ENCODE measurements around the gene NUDT17.
A peak's percentile ranks its signal among the peaks of the same experiment; 100 is the strongest.

Gene NUDT17

DNA sequence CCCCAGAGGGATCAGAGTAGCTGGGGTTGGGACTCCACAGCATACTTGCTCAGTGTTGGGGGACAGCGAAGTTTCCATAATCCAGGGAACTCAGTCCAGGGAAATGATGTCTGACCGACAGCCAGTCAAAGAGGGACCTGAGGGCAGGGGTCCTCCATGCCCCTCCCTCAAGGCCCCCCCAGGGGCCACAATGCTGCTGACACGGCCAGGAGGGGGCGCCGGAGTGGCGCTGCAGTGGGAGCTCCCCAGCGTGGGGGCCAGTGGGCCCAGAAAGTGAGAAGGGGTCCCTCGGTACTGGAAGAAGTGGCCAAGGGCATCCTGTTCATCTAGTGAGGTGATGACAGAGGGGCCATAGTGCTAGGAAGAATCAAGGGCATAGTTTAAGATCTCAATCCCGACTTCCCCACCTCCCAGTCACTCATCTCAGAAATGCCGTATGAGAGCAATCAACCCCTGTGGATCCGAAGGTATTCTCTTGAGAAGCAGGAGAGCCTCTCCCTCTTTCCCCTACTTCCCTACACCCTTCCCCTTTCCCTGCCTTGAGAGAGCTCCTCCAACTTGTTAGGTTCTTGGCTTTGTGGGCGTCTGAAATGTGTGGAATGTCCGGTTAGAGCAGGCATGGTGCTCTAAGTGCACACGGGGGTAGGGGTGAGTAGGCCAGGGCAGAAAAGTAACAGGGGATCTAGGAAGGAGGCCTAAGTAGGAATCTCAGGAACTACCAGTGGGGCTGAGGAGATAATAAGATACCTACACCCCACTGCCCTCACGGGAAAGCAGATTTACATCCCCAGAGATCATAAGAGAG, 4.1 kb downstream of the NUDT17 start:
- DNase-seq = no peak

- DNase-seq = no peak
Observed at GRCh38 chr1:145855426-145855948, 10.1 kb downstream of the NUDT17 start.

- no peak for DNase-seq
Observed at GRCh38 chr1:145857170-145857569, 11.7 kb downstream of the NUDT17 start.

DNA sequence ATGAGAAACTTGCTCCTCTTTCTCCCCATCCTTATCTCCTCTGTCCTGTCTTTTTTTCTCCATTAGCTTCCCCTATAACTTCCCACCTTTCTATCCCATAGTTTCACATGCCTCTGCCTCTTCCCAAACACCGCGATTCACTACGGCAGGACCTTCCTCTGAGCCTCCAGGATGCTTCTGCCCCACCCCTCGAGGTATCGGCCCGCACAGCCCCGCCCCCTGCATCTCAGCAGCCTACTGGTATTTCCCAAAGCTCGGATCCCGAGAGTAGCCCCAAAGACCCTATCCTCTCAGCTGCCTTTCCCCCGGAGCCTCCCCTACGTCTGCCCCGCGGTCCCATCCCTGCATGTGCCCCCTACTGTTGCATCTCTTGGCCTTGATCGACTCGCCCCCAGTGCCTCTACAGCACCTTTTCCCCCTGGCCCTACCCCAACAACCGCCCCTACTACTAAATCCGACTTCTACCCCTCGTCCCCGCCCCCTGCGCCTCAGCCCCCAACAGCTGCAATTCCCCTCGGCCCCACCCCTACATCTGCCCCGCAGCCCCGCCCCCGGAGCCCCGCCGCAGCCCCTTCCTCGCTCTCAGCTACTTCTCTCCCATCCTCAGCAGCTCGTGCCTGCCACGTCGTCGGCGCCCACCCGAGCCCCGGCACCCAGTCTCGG, 12.9 kb downstream of the NUDT17 start:
- peak; percentile 91 for DNase-seq

DNA sequence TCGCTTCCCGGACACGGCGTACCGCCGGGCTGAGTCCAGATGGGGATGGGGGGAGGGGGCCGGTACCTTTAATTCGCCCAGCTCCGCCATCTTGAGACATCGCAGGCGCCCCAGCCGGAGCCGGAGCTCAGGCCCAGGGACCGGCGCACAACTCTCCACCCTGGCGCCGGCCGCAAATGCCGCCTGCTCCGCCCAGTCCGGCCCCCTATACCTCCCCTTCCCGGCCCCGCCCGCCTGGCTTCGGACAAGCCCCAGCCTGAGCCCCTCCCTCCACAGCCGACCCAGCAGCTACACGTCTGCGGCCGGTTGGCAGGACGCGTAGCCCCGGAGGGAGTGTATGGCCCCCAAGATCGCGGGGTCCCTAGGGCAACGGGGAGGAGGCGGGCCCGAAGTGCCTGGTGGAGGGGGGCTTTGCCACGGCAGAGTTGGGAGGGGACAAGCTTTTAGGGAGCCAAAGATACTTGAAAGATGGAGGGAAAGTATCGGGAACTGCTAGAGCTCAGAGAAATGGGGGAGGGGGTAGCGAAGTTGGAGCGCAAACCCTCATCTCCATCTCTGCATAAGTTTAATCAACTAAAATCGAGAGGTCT, 13.6 kb downstream of the NUDT17 start, which contains the start of gene PIAS3:
PIAS3 (minus strand) TSS at position 181 of the 590 bp plus-strand sequence; CDS start at position 90, 91 bp downstream.
- DNase-seq = peak; percentile 98

DNA sequence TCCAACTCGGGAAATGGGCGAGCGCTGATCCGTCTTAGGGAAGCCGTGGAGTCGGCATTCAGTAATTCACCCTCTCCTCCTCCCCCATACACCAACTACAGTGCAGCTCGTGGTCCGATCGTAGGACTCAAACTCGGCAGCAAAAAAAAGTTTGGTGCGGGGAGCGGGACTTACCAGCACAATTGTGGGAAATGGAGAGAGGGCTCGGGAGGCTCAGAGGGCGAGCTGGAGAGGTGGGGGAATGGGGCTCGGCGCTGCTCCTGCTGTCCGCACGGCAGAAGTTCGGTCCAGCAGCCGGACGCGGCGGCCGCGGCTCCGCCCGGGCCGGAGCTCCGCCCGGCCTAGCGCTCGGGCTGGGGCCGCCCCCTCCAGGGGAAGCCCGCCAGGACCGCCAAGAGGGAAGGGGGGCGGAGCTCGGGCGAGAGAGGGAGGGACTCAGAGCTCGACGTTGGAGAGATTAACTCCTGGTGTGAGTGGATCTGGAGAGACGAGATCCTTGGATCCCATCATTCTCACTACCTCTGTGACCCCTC, 14.1 kb downstream of the NUDT17 start:
- peak; percentile 95 for DNase-seq

GRCh38 chr1:145863282-145864018, 18.0 kb downstream of the NUDT17 start:
- DNase-seq = no peak

GRCh38 chr1:145868232-145868631, 22.8 kb downstream of the NUDT17 start:
- no peak for DNase-seq

GRCh38 chr1:145871994-145872924, 26.8 kb downstream of the NUDT17 start:
- no peak for DNase-seq

- DNase-seq = no peak
Observed at GRCh38 chr1:145874646-145875045, 29.2 kb downstream of the NUDT17 start.

- no peak for DNase-seq
Observed at GRCh38 chr1:145877923-145878486, 32.6 kb downstream of the NUDT17 start.

DNA sequence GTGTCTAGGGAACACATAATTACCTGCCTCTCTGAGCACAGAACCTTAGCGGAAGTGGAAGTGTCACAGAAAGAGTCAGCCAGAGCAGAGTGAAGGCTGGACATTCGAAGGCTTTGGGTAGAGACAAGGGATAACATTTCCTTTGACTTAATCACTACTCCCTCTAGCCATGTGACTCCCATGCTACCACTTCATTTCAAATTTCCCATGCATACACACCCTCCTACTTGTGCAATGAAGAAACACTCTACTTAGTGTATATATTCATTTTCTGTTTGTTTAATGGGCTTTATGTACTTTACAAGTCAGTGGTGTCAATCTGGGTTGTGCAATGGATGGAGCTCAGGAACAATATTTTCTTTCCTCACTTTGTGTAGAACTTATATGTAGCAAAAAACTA, 33.3 kb downstream of the NUDT17 start:
- DNase-seq = no peak

DNA sequence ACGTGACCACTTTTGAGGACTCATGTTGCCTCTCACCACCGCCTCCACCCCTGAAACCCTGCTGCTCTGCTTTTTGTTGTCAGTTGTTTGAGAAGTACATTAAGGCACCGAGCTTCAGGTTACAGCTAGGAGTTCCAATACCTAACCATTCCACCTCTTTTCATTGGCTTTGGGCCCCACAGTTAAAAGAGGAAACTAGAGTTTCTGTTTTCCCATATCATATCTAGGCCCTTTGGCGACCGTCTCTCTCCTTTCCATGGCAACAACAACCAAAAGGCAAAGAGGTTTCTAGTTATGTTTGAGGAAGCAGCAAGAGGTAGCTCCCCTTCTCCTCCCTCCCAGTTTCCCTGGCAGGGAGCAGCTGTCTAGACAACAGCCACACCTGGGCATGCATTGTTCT, 34.3 kb downstream of the NUDT17 start:
- no peak for DNase-seq

- DNase-seq = no peak
Observed at GRCh38 chr1:145884675-145885074, 39.2 kb downstream of the NUDT17 start.

- DNase-seq = peak; percentile 71
Observed at GRCh38 chr1:145885738-145886287, 40.4 kb downstream of the NUDT17 start, which contains the start of gene ANKRD35. TSS of gene ANKRD35 (minus strand) at chr1:145885866. CDS start at chr1:145885758, 108 bp downstream.

- no peak for DNase-seq
Observed at GRCh38 chr1:145886390-145886789, 41.0 kb downstream of the NUDT17 start.

DNA sequence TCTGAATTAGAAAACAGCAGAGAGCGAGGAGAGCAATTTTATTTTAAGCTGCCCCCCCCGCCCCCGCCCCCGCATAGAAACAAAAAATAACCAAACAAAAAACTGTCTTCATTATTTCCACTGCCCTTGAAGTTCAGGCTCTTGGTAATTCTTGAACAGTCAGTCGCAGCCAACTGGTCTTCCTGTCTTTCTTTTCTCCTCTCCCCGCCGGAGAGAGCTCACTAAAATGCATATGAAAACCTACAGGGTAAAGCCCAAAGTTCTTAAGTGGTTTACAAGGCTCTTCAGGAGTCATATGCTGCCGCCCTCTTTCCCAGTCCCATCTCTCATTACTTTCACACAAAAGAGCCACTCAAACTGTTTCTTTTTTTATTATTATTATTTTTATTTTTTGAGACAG, 41.4 kb downstream of the NUDT17 start:
- DNase-seq = no peak

GRCh38 chr1:145887631-145888030, 42.2 kb downstream of the NUDT17 start:
- no peak for DNase-seq

DNA sequence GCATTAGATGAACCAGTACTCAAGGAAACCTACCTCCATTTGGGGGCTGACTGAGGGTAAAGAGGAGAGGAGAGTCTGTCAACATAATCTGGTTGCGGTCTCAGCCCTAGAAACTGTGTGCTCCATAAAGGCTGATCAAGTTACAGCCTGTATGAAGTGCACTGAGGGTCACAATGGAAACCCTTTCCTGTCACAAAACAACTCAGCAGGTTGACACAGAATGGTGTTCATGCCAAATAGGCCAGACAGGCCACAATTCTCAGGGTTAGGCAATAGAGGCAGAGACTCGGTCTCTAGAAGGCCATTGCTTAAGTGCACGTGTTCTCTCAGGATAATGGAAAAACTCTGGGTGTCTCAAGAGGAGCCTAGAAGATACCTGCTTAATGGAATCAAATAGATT, 44.3 kb downstream of the NUDT17 start:
- DNase-seq = no peak

DNA sequence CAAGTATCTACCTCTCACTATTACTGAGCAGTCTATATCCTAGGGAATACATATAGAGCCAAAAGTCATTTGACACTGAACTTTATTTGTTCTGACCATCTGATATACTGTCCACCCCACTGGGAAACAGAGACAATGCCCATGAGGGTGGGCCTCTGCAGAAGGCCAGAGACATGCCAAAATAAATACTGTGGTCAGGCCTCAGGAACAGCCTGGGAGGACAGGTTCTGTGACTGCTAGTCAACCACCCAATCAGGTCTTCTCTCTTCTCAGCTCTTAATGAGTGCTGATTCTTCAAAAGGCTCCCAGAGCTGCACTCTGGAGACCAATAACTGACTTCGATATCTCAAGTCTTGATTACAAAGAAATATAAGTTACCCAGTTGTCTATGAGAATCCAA, 45.7 kb downstream of the NUDT17 start:
- no peak for DNase-seq
